HEK293 (cell line): Measurements from ENCODE around the gene EML1.

Source experiments
- CTCF ChIA-PET: fragments of 350-600 bp; formaldehyde crosslinking; extraction: SDS; loops from one replicate; lab custom pipeline; 2021; ENCODE audit warnings: antibody characterized with exemption; lab: Yijun Ruan, JAX
- POLR2A ChIA-PET: fragments of 300-600 bp; formaldehyde crosslinking; extraction: SDS; loops from one replicate; lab custom pipeline; 2020; ENCODE audit warnings: antibody characterized with exemption, inconsistent platforms; lab: Yijun Ruan, JAX
- H3K27ac ChIP-seq: fragments of 200-500 bp; sonication (Bioruptor generic); 2 replicates; pipeline ENCODE4 v1.5.1; 2014; ENCODE audit warnings: low read depth, low read length, control low read depth, inconsistent platforms; ENCODE audit errors: extremely low read depth
- H3K36me3 ChIP-seq, 2 experiments: fragments of 200-500 bp in 1 of 2; sonication (Bioruptor generic) in 1 of 2; 1 replicate in 1 of 2; 2 replicates in 1 of 2; pipeline ENCODE4 v1.5.1; 2014 to 2017; ENCODE audit warnings: inconsistent platforms in 2 of 2, low read length in 2 of 2; ENCODE audit not compliant: control insufficient read depth in 2 of 2, insufficient read depth in 1 of 2
- H3K4me1 ChIP-seq: fragments of 200-500 bp; sonication (Bioruptor generic); 2 replicates; pipeline ENCODE4 v1.5.1; 2014; ENCODE audit warnings: mild to moderate bottlenecking, low read length, inconsistent platforms; ENCODE audit not compliant: control insufficient read depth, insufficient read depth
- H3K4me3 ChIP-seq: 2 replicates; pipeline ENCODE4 v1.5.1; 2011; ENCODE audit warnings: low read depth, mild to moderate bottlenecking, control low read depth, low read length, moderate library complexity
- H3K9me3 ChIP-seq: fragments of 200-500 bp; sonication (Bioruptor generic); 2 replicates; pipeline ENCODE4 v1.5.1; 2014; ENCODE audit warnings: low read depth, low read length, inconsistent platforms; ENCODE audit not compliant: control insufficient read depth, insufficient read depth
- ELK4 ChIP-seq: IDR thresholded peaks from 2 replicates; pipeline ENCODE4 v1.6.1; 2011; ENCODE audit warnings: mild to moderate bottlenecking, low read depth, low read length, borderline replicate concordance
- PRDM1 ChIP-seq: fragments of 450-650 bp; formaldehyde crosslinking; IDR thresholded peaks from 2 replicates; pipeline ENCODE4; 2016; ENCODE audit warnings: missing biosample characterization, missing genetic modification characterization
- PRDM6 ChIP-seq: fragments of 450-650 bp; formaldehyde crosslinking; IDR thresholded peaks from 2 replicates; pipeline ENCODE4 v1.5.1; 2017; ENCODE audit warnings: missing biosample characterization, missing genetic modification characterization
- YY1 ChIP-seq: fragments of 450-650 bp; formaldehyde crosslinking; IDR thresholded peaks from 2 replicates; pipeline ENCODE4 v1.5.1; 2018; ENCODE audit warnings: missing biosample characterization, missing genetic modification characterization
- ZEB2 ChIP-seq: fragments of 450-650 bp; formaldehyde crosslinking; IDR thresholded peaks from 2 replicates; pipeline ENCODE4 v1.5.1; 2016; ENCODE audit warnings: missing biosample characterization, missing genetic modification characterization
- ZNF214 ChIP-seq: fragments of 450-650 bp; formaldehyde crosslinking; IDR thresholded peaks from 2 replicates; pipeline ENCODE4 v1.5.1; 2017; ENCODE audit warnings: missing biosample characterization, mild to moderate bottlenecking, missing genetic modification characterization, borderline replicate concordance
- ZNF24 ChIP-seq: fragments of 450-650 bp; formaldehyde crosslinking; IDR thresholded peaks from 2 replicates; pipeline ENCODE4 v1.5.1; 2016; ENCODE audit warnings: missing biosample characterization, missing genetic modification characterization
- ZNF248 ChIP-seq: fragments of 450-650 bp; formaldehyde crosslinking; IDR thresholded peaks from 2 replicates; pipeline ENCODE4 v1.5.1; 2017; ENCODE audit warnings: missing biosample characterization, missing genetic modification characterization
- ZNF302 ChIP-seq: fragments of 450-650 bp; formaldehyde crosslinking; IDR thresholded peaks from 2 replicates; pipeline ENCODE4 v1.5.1; 2016; ENCODE audit warnings: missing biosample characterization, missing genetic modification characterization, low read depth
- ZNF548 ChIP-seq: fragments of 450-650 bp; formaldehyde crosslinking; IDR thresholded peaks from 2 replicates; pipeline ENCODE4 v1.5.1; 2016; ENCODE audit warnings: missing biosample characterization, missing genetic modification characterization
- ZNF76 ChIP-seq: fragments of 450-650 bp; formaldehyde crosslinking; IDR thresholded peaks from 2 replicates; pipeline ENCODE4; 2016; ENCODE audit warnings: low read depth, missing biosample characterization, missing genetic modification characterization, borderline replicate concordance
- TF ChIP-seq, protein P1 (sequence below): fragments of 450-650 bp; formaldehyde crosslinking; IDR thresholded peaks from 2 replicates; pipeline ENCODE4 v1.5.1; 2016; ENCODE audit warnings: missing biosample characterization, missing genetic modification characterization
- TF ChIP-seq, protein P2 (sequence below): fragments of 450-650 bp; formaldehyde crosslinking; IDR thresholded peaks from 2 replicates; pipeline ENCODE4 v1.5.1; 2017; ENCODE audit warnings: missing biosample characterization, missing genetic modification characterization
- TF ChIP-seq, protein P3 (sequence below): fragments of 450-650 bp; formaldehyde crosslinking; IDR thresholded peaks from 2 replicates; pipeline ENCODE4 v1.5.1; 2017; ENCODE audit warnings: missing biosample characterization, missing genetic modification characterization

Gene EML1

DNA sequence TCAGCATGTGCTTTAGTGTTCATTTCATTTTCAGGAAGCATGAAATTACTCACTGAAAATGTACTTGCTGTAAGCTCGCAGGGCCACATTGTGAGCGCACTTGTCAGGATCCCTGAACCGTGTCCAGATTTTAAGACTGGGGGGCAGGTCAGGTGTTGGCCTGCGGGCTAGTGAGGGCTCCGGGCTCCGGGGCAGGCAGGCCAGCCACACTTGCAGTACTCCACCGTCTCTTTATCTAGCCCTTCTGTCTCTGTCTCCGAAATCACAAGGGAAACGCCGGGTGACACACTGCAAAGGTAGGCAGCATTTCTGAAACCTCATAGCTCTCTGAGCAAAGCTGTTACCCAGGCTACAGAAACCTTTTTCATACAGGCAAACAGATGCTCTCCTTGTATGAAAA lies 98.7 kb downstream of the EML1 start (continued):
- TF ChIP-seq, protein P1, sequence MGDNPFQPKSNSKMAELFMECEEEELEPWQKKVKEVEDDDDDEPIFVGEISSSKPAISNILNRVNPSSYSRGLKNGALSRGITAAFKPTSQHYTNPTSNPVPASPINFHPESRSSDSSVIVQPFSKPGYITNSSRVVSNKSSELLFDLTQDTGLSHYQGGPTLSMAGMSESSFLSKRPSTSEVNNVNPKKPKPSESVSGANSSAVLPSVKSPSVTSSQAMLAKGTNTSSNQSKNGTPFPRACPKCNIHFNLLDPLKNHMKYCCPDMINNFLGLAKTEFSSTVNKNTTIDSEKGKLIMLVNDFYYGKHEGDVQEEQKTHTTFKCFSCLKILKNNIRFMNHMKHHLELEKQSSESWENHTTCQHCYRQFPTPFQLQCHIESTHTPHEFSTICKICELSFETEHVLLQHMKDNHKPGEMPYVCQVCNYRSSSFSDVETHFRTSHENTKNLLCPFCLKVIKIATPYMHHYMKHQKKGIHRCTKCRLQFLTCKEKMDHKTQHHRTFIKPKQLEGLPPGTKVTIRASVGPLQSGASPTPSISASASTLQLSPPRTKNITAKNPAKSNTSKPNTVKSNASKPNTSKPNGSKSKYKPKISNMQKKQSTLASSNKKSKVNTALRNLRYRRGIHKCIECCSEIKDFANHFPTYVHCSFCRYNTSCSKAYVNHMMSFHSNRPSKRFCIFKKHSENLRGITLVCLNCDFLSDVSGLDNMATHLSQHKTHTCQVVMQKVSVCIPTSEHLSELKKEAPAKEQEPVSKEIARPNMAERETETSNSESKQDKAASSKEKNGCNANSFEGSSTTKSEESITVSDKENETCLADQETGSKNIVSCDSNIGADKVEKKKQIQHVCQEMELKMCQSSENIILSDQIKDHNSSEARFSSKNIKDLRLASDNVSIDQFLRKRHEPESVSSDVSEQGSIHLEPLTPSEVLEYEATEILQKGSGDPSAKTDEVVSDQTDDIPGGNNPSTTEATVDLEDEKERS (tag by site-specific recombination): no peak

GRCh38 chr14:99892406-99892805 lies 99.2 kb downstream of the EML1 start:
- H3K27ac ChIP-seq: no peak overlapping the region
- ChIA-PET CTCF (interaction anchor here (0.6 to 1.9 kb wide), 2 partner anchors 55 to 162 kb away, joined by 3 to 7 read pairs; no protein-coding TSS in a partner anchor), POLR2A (no interaction called here)
- no peaks in the 10 kb centered on the region for H3K36me3 ChIP-seq
- no peaks in the 10 kb centered on the region for H3K4me1 ChIP-seq
- no peaks in the 10 kb centered on the region for H3K9me3 ChIP-seq
- TF ChIP-seq ZNF548 (no peak), ZEB2 (tag by site-specific recombination) (no peak)
- H3K4me3 ChIP-seq: no peak overlapping the region

- H3K27ac ChIP-seq: no peak overlapping the region
- H3K9me3 ChIP-seq: no peaks in the 10 kb centered on the region
- H3K36me3 ChIP-seq: peaks cover 0 to 8% of the 10 kb centered on the region in 2 experiments; a peak in 1 of 3 replicates
- POLR2A ChIA-PET: no interaction called here
- CTCF ChIA-PET: interaction anchor here (0.7 to 3.8 kb wide), 4 partner anchors 10 to 214 kb away, joined by 3 to 38 read pairs (median 4); no protein-coding TSS in a partner anchor
- H3K4me1 ChIP-seq: no peaks in the 10 kb centered on the region; the same call in 1 of the 2 replicates
- TF ChIP-seq, protein P2, sequence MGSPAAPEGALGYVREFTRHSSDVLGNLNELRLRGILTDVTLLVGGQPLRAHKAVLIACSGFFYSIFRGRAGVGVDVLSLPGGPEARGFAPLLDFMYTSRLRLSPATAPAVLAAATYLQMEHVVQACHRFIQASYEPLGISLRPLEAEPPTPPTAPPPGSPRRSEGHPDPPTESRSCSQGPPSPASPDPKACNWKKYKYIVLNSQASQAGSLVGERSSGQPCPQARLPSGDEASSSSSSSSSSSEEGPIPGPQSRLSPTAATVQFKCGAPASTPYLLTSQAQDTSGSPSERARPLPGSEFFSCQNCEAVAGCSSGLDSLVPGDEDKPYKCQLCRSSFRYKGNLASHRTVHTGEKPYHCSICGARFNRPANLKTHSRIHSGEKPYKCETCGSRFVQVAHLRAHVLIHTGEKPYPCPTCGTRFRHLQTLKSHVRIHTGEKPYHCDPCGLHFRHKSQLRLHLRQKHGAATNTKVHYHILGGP (tag by site-specific recombination): no peak
- TF ChIP-seq ZNF76 (tag by site-specific recombination) (no peak), ZNF248 (no peak), ELK4 (no peak), PRDM6 (tag by site-specific recombination) (no peak), ZNF24 (tag by site-specific recombination) (no peak), ZNF214 (no peak), YY1 (no peak), PRDM1 (no peak), ZNF302 (tag by site-specific recombination) (no peak)
- TF ChIP-seq, protein P3, sequence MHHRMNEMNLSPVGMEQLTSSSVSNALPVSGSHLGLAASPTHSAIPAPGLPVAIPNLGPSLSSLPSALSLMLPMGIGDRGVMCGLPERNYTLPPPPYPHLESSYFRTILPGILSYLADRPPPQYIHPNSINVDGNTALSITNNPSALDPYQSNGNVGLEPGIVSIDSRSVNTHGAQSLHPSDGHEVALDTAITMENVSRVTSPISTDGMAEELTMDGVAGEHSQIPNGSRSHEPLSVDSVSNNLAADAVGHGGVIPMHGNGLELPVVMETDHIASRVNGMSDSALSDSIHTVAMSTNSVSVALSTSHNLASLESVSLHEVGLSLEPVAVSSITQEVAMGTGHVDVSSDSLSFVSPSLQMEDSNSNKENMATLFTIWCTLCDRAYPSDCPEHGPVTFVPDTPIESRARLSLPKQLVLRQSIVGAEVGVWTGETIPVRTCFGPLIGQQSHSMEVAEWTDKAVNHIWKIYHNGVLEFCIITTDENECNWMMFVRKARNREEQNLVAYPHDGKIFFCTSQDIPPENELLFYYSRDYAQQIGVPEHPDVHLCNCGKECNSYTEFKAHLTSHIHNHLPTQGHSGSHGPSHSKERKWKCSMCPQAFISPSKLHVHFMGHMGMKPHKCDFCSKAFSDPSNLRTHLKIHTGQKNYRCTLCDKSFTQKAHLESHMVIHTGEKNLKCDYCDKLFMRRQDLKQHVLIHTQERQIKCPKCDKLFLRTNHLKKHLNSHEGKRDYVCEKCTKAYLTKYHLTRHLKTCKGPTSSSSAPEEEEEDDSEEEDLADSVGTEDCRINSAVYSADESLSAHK (tag by site-specific recombination): no peak
- no peak overlapping the region for H3K4me3 ChIP-seq
These were observed 103.1 kb downstream of the EML1 start for GRCh38 chr14:99896361-99896760.
